Measurements from ENCODE around the gene GLT8D2. TPM values are rescaled to one million over a fixed set of nuclear protein-coding genes. Genes with fewer than 3 reads are reported as not detected.

GLT8D2 gene
- total and polyA plus RNA-seq, 2 of the 13 experiments (the other 11 are each of a cell fraction or from before 2014, with no cell fraction given) = not detected

DNA sequence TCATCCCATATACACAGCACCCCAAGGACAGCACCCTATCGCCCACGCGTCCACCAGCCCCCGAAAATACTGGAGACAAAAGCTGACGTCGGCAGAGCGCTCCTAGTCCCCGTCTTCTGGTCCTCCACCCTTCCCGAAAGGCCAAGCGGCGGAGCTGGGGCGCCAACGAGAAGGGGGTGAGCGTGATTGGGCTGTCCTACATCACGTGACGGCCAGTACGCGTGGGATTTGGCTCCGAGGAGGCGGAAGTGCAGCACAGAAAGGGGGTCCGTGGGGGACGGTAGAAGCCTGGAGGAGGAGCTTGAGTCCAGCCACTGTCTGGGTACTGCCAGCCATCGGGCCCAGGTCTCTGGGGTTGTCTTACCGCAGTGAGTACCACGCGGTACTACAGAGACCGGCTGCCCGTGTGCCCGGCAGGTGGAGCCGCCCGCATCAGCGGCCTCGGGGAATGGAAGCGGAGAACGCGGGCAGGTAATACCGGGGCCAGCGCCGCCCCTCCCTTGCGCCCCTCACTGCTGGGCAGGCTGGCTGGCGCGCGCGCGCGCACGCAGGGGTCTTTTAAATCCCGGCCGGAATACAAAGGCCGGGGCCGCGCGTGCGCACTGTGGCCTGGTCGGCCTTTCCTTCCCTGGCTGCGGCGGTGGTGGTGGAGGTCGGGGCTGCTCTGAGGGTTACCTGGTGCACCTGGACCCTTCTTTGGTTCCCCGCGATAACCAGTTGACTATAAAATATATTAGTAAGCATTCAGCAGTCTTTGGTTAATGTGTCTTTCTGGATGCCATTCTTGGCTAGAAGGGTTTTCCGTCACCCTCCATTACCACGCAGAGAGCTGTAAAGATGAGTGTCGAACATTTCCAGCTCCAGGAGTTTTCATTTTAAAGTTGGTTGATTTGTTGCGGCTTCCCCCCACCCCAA, 84.1 kb downstream of the GLT8D2 start, which contains the start of gene TDG (continued):
- TF ChIP-seq, protein P1, sequence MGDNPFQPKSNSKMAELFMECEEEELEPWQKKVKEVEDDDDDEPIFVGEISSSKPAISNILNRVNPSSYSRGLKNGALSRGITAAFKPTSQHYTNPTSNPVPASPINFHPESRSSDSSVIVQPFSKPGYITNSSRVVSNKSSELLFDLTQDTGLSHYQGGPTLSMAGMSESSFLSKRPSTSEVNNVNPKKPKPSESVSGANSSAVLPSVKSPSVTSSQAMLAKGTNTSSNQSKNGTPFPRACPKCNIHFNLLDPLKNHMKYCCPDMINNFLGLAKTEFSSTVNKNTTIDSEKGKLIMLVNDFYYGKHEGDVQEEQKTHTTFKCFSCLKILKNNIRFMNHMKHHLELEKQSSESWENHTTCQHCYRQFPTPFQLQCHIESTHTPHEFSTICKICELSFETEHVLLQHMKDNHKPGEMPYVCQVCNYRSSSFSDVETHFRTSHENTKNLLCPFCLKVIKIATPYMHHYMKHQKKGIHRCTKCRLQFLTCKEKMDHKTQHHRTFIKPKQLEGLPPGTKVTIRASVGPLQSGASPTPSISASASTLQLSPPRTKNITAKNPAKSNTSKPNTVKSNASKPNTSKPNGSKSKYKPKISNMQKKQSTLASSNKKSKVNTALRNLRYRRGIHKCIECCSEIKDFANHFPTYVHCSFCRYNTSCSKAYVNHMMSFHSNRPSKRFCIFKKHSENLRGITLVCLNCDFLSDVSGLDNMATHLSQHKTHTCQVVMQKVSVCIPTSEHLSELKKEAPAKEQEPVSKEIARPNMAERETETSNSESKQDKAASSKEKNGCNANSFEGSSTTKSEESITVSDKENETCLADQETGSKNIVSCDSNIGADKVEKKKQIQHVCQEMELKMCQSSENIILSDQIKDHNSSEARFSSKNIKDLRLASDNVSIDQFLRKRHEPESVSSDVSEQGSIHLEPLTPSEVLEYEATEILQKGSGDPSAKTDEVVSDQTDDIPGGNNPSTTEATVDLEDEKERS (CRISPR knock-in tag; IDR thresholded peaks at IDR 0.05) = peak; percentile 77
- TF ChIP-seq TAF15 (IDR thresholded peaks at IDR 0.05; ENCODE audit: low read depth, low read length, poor library complexity, severe bottlenecking) (no peak), DZIP1 (CRISPR knock-in tag; IDR thresholded peaks at IDR 0.05) (no peak), ZNF441 (CRISPR knock-in tag; IDR thresholded peaks at IDR 0.05; ENCODE audit: borderline replicate concordance) (peak; percentile 82; the same call in 1 of the 2 replicates), BRCA1 (CRISPR knock-in tag; IDR thresholded peaks at IDR 0.05) (no peak), ZNF615 (CRISPR knock-in tag; IDR thresholded peaks at IDR 0.05; ENCODE audit: borderline replicate concordance) (0 out of 2 replicates have a peak, but pooled peaks have one; percentile 77), EED (CRISPR knock-in tag; IDR thresholded peaks at IDR 0.05) (peak; percentile 89; the same call in 1 of the 2 replicates), HMG20A (CRISPR knock-in tag; IDR thresholded peaks at IDR 0.05; ENCODE audit: borderline replicate concordance) (no peak), TOE1 (CRISPR knock-in tag; IDR thresholded peaks at IDR 0.05) (no peak), CEBPG (CRISPR knock-in tag; IDR thresholded peaks at IDR 0.05) (peak; percentile 13; the same call in 1 of the 2 replicates), ZNF343 (CRISPR knock-in tag; IDR thresholded peaks at IDR 0.05) (0 out of 2 replicates have a peak, but pooled peaks have one; percentile 31), ZNF138 (CRISPR knock-in tag; IDR thresholded peaks at IDR 0.05; ENCODE audit: low read depth) (peak; percentile 27; the same call in 1 of the 2 replicates), SYNCRIP (IDR thresholded peaks at IDR 0.05; ENCODE audit: insufficient read depth, low read depth, low read length) (no peak), ZFP82 (CRISPR knock-in tag; IDR thresholded peaks at IDR 0.05; ENCODE audit: borderline replicate concordance) (peak; percentile 70; the same call in 1 of the 2 replicates)
- TF ChIP-seq, protein P2, sequence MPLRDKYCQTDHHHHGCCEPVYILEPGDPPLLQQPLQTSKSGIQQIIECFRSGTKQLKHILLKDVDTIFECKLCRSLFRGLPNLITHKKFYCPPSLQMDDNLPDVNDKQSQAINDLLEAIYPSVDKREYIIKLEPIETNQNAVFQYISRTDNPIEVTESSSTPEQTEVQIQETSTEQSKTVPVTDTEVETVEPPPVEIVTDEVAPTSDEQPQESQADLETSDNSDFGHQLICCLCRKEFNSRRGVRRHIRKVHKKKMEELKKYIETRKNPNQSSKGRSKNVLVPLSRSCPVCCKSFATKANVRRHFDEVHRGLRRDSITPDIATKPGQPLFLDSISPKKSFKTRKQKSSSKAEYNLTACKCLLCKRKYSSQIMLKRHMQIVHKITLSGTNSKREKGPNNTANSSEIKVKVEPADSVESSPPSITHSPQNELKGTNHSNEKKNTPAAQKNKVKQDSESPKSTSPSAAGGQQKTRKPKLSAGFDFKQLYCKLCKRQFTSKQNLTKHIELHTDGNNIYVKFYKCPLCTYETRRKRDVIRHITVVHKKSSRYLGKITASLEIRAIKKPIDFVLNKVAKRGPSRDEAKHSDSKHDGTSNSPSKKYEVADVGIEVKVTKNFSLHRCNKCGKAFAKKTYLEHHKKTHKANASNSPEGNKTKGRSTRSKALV (CRISPR knock-in tag; IDR thresholded peaks at IDR 0.05) = peak; percentile 91
- TF ChIP-seq, protein P3, sequence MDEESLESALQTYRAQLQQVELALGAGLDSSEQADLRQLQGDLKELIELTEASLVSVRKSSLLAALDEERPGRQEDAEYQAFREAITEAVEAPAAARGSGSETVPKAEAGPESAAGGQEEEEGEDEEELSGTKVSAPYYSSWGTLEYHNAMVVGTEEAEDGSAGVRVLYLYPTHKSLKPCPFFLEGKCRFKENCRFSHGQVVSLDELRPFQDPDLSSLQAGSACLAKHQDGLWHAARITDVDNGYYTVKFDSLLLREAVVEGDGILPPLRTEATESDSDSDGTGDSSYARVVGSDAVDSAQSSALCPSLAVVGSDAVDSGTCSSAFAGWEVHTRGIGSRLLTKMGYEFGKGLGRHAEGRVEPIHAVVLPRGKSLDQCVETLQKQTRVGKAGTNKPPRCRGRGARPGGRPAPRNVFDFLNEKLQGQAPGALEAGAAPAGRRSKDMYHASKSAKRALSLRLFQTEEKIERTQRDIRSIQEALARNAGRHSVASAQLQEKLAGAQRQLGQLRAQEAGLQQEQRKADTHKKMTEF (CRISPR knock-in tag; IDR thresholded peaks at IDR 0.05) = peak; percentile 93
- TF ChIP-seq, protein P4, sequence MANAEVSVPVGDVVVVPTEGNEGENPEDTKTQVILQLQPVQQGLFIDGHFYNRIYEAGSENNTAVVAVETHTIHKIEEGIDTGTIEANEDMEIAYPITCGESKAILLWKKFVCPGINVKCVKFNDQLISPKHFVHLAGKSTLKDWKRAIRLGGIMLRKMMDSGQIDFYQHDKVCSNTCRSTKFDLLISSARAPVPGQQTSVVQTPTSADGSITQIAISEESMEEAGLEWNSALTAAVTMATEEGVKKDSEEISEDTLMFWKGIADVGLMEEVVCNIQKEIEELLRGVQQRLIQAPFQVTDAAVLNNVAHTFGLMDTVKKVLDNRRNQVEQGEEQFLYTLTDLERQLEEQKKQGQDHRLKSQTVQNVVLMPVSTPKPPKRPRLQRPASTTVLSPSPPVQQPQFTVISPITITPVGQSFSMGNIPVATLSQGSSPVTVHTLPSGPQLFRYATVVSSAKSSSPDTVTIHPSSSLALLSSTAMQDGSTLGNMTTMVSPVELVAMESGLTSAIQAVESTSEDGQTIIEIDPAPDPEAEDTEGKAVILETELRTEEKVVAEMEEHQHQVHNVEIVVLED (CRISPR knock-in tag; IDR thresholded peaks at IDR 0.05; ENCODE audit: borderline replicate concordance) = peak; percentile 88
